Motor neuron (in vitro differentiated cells): ENCODE measurements around the gene ARSI. TPM values are rescaled to one million over a fixed set of nuclear protein-coding genes. Genes with fewer than 3 reads are reported as not detected.

Experiments
- ATAC-seq, 8 experiments: fragments of 200-7000 bp; cut with Tn5 transposase; replicated peaks in 6 of 8; 2 replicates each; pipeline ENCODE4 v1.8.0; 2021; ENCODE audit warnings: mild to moderate bottlenecking in 8 of 8, moderate library complexity in 8 of 8
- H3K27ac ChIP-seq, 2 donors: fragments of 250-450 bp; sonication (Bioruptor Pico); 2 replicates each; pipeline ENCODE4 v1.9.0; 2021; ENCODE audit warnings: antibody characterized with exemption in 2 of 2, mild to moderate bottlenecking in 2 of 2, moderate library complexity in 1 of 2
- H3K4me1 ChIP-seq, 2 donors: fragments of 250-450 bp; sonication (Bioruptor Pico); replicated peaks in 1 of 2; 2 replicates each; pipeline ENCODE4 v1.6.1; 2021; ENCODE audit warnings: antibody characterized with exemption in 2 of 2, mild to moderate bottlenecking in 2 of 2, moderate library complexity in 1 of 2
- H3K4me3 ChIP-seq, 5 donors: fragments of 250-450 bp; sonication (Bioruptor Pico); 2 replicates each; pipeline ENCODE4 v1.9.0; 2021; ENCODE audit warnings: antibody characterized with exemption in 5 of 5, mild to moderate bottlenecking in 5 of 5, moderate library complexity in 4 of 5
- WGBS, 10 experiments: fragments of 450-650 bp; shearing (Covaris generic); methylation state at CpG; one replicate each; pipeline ENCODE4 v1.0.0; 2022; 5-methylcytosine and 5-hydroxymethylcytosine counted together
- in situ Hi-C, 9 experiments: fragments of 400-800 bp; cut with MboI; loops; one replicate each; pipeline ENCODE4 v1.15.0; 2021; ENCODE audit warnings: low sequenced_read_pairs in 9 of 9, low pct_unique_long_range_greater_than_20kb in 2 of 9; ENCODE audit not compliant: unreplicated experiment in 9 of 9
- total RNA-seq, 8 experiments: library from RNA; unstranded; fragments of 300-600 nt; gene quantifications; 2 replicates each; pipeline versions ENCODE4 v1.2.3 to v1.2.4, GENCODE V29; 2022

The ARSI gene
- total RNA-seq, 8 experiments from 2014 or later, result 0.21 to 3.4 (median 0.49) TPM; not detected in 1

- Histone ChIP-seq H3K27ac (no peak overlapping the region), H3K4me3 (no peak overlapping the region), H3K4me1 (peaks cover 29 to 37% of the 10 kb centered on the region in 2 donors)
- 93 to 96% methylated on average over 3 to 5 of the region's 10 CpGs; no CpG with 5 or more reads in 8 of the 10 experiments for WGBS, 10 experiments
- in situ Hi-C loops, result no loop called here
- ATAC-seq, result no peak
Measured at GRCh38 chr5:150294551-150295071, 8.1 kb downstream of the ARSI start.

- in situ Hi-C loops, result no loop called here
- Histone ChIP-seq H3K27ac (no peak overlapping the region), H3K4me3 (no peak overlapping the region), H3K4me1 (peaks cover 42 to 50% of the 10 kb centered on the region in 2 donors)
- WGBS, 10 experiments, result 40 to 100% (median 77%) methylated on average over 1 to 10 of the region's 19 CpGs; no CpG with 5 or more reads in 1 of the 10 experiments
- no peak for ATAC-seq
Measured at GRCh38 chr5:150293091-150293941, 9.4 kb downstream of the ARSI start.

GRCh38 chr5:150291388-150292385, 11.0 kb downstream of the ARSI start:
- peak in 2 of 8 experiments; percentile 1 to 19 for ATAC-seq
- Histone ChIP-seq H3K4me3 (no peak overlapping the region), H3K27ac (no peak overlapping the region), H3K4me1 (peaks cover 44 to 59% of the 10 kb centered on the region in 2 donors)
- in situ Hi-C loops, result no loop called here
- 40 to 92% (median 74%) methylated on average over 1 to 5 of the region's 13 CpGs; no CpG with 5 or more reads in 5 of the 10 experiments for WGBS, 10 experiments

- Histone ChIP-seq H3K27ac (peak within 1 kb of the TSS; percentile 38 to 75), H3K4me1 (peaks cover 44 to 61% of the 10 kb centered on the region in 2 donors), H3K4me3 (peak within 1 kb of the TSS in 4 of 5 donors; percentile 12 to 23 (median 16))
- ATAC-seq, result peak in 5 of 8 experiments; percentile 81 to 88 (median 85)
- 5 to 65% (median 28%) methylated on average over 2 to 12 of the region's 26 CpGs; no CpG with 5 or more reads in 4 of the 10 experiments for WGBS, 10 experiments
- in situ Hi-C loops, result no loop called here
Measured at GRCh38 chr5:150289551-150290390, 12.9 kb downstream of the ARSI start, which contains the start of gene CAMK2A. TSS of gene CAMK2A (minus strand) at chr5:150289773. CDS start at chr5:150289625, 148 bp downstream.

GRCh38 chr5:150288791-150289190, 13.9 kb downstream of the ARSI start:
- in situ Hi-C loops, result no loop called here
- ATAC-seq, result no peak
- no peak overlapping the region for H3K27ac ChIP-seq

GRCh38 chr5:150288361-150288760, 14.3 kb downstream of the ARSI start:
- H3K27ac ChIP-seq, result no peak overlapping the region
- peak overlapping the region in 1 of 5 donors; percentile 0 for H3K4me3 ChIP-seq
- WGBS, 10 experiments, result 86 to 100% methylated on average over 1 to 2 of the region's 4 CpGs; no CpG with 5 or more reads in 8 of the 10 experiments
- peaks cover 43 to 60% of the 10 kb centered on the region in 2 donors for H3K4me1 ChIP-seq
- in situ Hi-C loops, result no loop called here
- no peak for ATAC-seq

More at GRCh38 chr5:150288791-150289190, 13.9 kb downstream of the ARSI start:
- 0 to 100% (median 43%) methylated on average over 1 to 4 of the region's 6 CpGs; no CpG with 5 or more reads in 6 of the 10 experiments for WGBS, 10 experiments
- Histone ChIP-seq H3K4me3 (peak overlapping the region in 1 of 5 donors; percentile 0), H3K4me1 (peaks cover 44 to 61% of the 10 kb centered on the region in 2 donors)

- H3K27ac ChIP-seq, result no peak overlapping the region
- in situ Hi-C loops, result no loop called here
- no peak overlapping the region for H3K4me3 ChIP-seq
- ATAC-seq, result peak in 2 of 8 experiments; percentile 6 to 88
- peaks cover 31 to 51% of the 10 kb centered on the region in 2 donors for H3K4me1 ChIP-seq
- 38 to 52% (median 43%) methylated on average over 1 to 4 of the region's 5 CpGs; no CpG with 5 or more reads in 6 of the 10 experiments for WGBS, 10 experiments
Measured at GRCh38 chr5:150286820-150287219, 15.9 kb downstream of the ARSI start.

- 57 to 100% (median 87%) methylated on average over 1 to 5 of the region's 7 CpGs; no CpG with 5 or more reads in 3 of the 10 experiments for WGBS, 10 experiments
- in situ Hi-C loops, result no loop called here
- Histone ChIP-seq H3K27ac (no peak overlapping the region), H3K4me3 (no peak overlapping the region), H3K4me1 (peaks cover 22 to 41% of the 10 kb centered on the region in 2 donors)
- ATAC-seq, result no peak
Measured at GRCh38 chr5:150285114-150285513, 17.6 kb downstream of the ARSI start.

GRCh38 chr5:150284311-150284710, 18.4 kb downstream of the ARSI start:
- 57% methylated on average over 8 of the region's 13 CpGs; no CpG with 5 or more reads in 9 of the 10 experiments for WGBS, 10 experiments
- Histone ChIP-seq H3K4me1 (peaks cover 16 to 38% of the 10 kb centered on the region in 2 donors), H3K4me3 (no peak overlapping the region), H3K27ac (no peak overlapping the region)
- in situ Hi-C loops, result no loop called here
- ATAC-seq, result peak in 5 of 8 experiments; percentile 3 to 45 (median 38)

GRCh38 chr5:150283904-150284303, 18.8 kb downstream of the ARSI start:
- in situ Hi-C loops, result no loop called here
- Histone ChIP-seq H3K4me1 (peaks cover 12 to 36% of the 10 kb centered on the region in 2 donors), H3K4me3 (no peak overlapping the region), H3K27ac (no peak overlapping the region)
- ATAC-seq, result no peak
- 67 to 100% (median 75%) methylated on average over 1 to 2 of the region's 3 CpGs; no CpG with 5 or more reads in 6 of the 10 experiments for WGBS, 10 experiments

- no peak for ATAC-seq
- in situ Hi-C loops, result no loop called here
- peaks cover 3 to 30% of the 10 kb centered on the region in 2 donors for H3K4me1 ChIP-seq
- H3K27ac ChIP-seq, result no peak overlapping the region
- no peak overlapping the region for H3K4me3 ChIP-seq
- 60 to 100% (median 80%) methylated on average over 1 to 4 of the region's 8 CpGs; no CpG with 5 or more reads in 5 of the 10 experiments for WGBS, 10 experiments
Measured at GRCh38 chr5:150281987-150282386, 20.7 kb downstream of the ARSI start.
